CD4-positive, alpha-beta T cell treated with Interleukin-21 for 1 hour (primary cell): ENCODE results near the gene NRIP1.

Experiments
- DNase-seq: peaks from one replicate; pipeline ENCODE4 v3.0.0-alpha.2; 2020

NRIP1 gene

DNA sequence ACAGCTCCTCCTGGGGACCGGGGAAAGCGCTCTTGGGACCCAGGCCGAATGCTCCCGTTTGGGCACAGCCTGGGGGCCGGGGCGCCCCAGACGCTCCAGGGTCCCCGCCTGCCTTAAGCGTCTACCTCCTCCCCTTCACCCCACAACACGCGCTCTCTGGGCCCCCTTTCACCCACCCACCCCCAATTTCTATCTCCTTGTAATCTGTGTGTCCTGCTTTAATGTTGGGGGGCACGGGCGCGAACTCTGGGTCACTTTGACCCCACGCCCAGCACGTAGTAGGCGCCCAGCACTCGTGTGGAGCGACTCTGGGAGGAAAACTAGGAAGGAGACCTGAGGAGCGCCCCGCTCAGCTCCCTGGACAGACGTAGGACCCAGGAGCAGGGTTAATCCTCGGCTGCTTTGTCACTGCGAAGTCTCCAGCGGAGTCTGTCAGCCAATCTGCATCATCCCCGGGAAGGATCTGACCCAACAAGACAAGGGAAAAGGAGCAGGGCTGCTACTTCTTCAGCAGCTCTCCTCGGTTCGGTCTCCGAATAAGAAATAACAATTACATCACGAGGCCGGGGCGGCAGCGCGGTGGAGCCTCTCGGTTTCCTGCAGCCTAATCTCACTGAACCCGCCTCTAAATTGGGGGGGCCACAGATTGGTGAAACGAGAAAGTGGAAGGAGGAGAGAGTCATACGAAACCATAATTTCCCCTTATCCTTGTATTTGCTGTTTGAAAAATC is 757 bp upstream of the NRIP1 start:
- peak; percentile 80 for DNase-seq

DNA sequence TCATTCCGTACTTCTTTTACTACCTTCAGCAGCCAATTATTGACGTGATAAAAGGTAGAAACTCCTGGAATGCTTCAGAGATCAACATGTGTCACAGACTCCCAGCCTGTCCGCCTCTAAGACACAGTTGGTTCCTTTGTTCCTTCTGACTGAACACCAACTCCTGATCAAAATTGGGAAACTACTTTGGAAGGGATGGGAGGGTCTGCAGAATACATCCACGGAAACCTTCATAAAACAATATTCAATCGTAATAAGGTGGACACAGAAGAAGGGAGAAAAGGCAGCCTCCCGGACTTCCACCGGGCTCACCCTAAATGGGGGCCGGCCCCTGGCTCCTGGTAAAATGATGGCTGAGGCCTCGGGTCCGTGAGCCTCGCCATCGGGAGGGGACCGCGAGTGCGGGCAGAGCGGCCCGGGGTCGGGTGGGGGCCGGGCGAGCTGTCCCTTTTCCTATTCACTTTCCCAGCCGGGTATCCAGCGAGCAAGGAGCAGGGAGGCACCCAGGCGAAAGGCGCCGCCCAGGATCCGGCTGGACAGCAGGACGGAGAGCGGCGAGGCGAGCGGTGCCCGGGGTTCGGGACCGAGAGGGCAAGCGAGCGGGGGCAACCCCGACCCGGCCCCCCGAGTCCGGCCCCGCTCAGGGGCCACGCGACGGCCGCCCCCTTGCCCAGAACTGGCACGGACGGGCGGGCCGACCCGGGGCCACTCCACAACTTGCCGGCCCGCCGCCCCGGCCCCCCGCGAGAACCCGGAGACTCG is 805 bp downstream of the NRIP1 start:
- DNase-seq = no peak

GRCh38 chr21:15063081-15063813 is 1.6 kb downstream of the NRIP1 start:
- DNase-seq = no peak

DNA sequence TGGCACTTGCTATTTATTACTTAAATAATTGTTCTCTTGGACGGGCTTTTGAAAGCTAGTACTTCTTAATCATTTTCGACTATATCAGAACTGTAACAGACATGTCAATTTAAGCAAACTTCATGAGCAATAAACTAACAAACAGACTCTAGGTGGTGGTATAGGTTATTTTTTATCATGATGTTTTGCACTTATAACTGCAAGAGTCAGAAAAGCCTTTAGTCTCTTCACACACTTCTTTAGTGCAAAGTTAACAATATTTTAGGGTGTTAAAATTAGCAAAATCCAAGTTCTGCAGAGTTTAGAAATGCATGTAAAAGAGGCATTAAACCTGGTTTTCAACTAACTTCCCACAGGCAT is 2.2 kb downstream of the NRIP1 start:
- DNase-seq = peak; percentile 38

GRCh38 chr21:15061747-15062605 is 2.8 kb downstream of the NRIP1 start:
- no peak for DNase-seq

DNA sequence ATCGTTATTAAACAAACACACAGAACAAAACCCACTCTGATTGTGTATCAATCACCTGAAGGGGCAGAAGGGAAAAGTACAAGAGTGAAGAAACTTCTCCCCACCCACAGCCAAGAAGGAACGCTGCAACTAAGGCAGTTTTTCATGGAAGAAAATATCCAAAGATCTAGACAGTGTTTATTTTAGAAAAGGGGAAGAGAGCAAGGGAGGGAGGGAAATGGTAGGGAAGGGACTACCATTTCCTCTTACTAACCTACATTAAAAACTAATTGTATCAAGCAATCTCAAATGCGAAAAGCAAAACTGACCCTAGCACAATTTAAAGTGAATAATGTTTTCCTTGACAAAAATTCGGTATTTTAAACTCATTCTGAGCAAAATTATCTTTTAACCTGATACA is 3.5 kb downstream of the NRIP1 start:
- DNase-seq = no peak

DNA sequence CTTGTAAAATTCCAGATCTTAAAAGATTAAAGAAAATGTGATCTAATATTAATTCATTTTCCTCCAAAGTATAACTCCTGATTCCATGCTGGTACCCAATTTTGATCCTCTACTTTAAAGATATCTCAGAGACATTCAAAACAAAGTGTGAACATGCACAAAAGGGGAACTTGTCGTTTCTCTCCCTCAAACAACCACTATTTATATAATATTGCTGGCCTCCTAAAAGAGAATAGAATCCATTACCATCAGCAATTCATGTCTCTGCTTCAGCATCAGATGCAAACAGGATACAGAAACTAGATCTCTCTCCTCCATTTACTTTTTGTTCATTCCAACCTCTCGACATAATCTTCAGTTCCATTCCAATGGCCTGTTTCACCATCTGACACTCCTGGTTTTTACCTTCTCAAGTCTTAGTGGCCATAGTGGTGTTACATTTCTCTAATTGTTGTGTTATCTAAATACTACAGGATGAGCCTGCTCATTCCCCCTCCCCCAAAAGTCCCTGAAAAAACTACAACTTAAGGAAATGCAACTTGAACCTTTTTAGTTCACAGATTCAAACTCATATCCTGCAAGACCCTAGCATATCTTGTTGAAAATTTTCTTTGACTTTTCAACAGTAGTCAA is 4.1 kb downstream of the NRIP1 start:
- no peak for DNase-seq

GRCh38 chr21:15059397-15059796 is 5.4 kb downstream of the NRIP1 start:
- no peak for DNase-seq

DNA sequence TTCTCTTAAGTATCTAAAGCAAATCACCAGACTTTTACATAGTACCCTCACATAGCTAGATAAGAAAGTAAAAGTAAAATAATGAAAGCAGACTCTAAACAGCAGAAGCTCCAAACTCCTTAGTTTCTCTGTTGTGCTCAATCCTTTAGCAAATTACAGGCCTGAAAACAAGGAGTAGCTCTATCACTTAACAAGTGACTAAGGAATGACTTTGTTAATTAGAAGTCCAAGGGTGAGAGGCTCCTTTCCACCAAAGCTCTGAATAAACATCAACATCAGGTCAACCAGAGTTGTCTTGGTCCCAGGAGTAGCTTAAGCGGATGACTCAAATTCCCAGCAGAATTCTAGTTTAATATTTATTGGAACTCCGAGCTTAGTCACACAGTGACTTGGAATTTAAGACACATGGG is 5.9 kb downstream of the NRIP1 start:
- DNase-seq = no peak

DNA sequence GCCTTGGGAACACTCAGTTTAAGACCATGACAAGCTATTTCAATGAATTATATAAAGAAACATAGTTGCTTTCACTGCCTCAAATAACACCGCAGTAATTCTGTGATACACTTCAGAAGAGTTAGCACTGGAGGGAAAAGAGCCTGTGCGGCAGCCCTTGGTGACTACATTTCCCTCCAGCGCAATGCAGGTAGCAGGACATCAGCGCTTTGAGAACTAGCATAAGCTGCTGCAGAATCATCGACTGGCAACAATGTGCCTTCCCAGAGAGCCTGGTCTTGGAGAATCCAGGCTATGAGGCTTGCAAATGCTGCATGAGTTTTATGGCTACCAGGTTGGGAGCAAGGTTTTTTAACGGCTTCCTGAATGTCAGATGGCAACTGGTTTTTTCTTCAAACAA is 7.5 kb downstream of the NRIP1 start:
- no peak for DNase-seq

DNA sequence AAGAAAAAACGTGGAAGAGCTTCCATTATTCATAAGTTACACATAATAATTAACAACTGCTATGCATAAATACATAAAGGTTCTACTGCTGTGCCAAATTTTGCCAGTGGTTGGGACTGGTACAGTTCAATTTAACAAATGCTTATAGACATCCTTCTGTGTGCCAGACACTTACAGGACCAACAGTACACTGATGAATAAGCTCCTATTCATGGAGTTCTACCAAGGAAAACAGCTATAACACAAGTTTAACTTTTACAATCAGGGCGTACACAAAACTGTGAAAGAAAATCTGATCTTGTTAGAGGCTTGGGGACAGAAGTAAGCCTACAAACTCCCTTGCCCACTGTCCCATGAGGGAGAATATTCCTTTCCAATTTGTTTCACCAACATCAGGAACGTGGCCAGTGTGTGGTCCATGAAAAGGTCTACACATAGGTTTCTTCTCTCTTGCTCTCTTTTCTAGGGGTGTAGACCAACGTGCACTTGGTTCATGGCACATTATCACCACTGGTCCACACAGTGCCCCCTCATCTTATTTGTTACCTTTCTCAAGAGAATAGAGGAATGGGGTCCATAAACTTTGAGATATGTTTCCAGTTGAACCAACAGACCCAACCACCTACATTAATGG is 10.1 kb downstream of the NRIP1 start:
- DNase-seq = no peak

GRCh38 chr21:15054089-15054488 is 10.7 kb downstream of the NRIP1 start:
- DNase-seq = no peak

DNA sequence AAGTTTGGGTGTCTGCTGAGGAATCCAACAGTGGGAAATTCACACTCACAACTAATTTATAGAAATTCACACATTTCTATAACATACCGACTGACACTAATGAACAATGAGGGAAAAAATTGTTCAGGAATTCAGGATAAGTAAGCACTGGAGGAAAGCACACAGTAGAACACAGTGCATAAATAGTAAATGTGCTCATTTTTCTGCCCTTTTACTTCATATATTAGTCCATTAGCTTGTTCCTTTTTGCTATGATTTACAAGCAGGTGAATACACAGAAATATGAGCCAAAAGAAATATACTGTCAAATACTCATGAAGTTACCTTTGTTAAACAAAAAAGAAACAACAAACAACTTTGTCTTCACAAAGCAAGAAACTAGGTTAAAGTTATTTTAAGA is 11.3 kb downstream of the NRIP1 start:
- DNase-seq = no peak

GRCh38 chr21:15052459-15052763 is 12.4 kb downstream of the NRIP1 start:
- DNase-seq = no peak

- no peak for DNase-seq
These were observed 12.9 kb downstream of the NRIP1 start for GRCh38 chr21:15051644-15052458.

GRCh38 chr21:15050568-15051377 is 14.0 kb downstream of the NRIP1 start:
- DNase-seq = no peak

DNA sequence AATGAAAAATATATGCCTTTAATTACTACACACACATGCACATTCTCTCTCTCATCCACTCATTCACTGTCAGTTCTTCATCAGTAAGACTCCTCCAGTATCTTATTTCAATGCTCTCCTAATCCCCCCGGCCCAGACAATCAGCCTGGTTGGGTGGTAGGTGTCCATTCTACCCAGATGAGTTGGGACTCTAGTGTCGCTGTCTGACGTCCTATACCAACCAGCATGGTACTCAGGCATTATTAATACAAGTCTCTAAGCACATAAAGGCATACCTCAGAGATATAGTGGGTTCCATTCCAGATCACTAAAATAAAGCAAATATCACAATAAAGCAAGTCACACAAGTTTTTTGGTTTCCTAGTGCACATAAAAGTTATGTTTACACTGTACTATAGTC is 19.8 kb downstream of the NRIP1 start:
- DNase-seq = no peak

DNA sequence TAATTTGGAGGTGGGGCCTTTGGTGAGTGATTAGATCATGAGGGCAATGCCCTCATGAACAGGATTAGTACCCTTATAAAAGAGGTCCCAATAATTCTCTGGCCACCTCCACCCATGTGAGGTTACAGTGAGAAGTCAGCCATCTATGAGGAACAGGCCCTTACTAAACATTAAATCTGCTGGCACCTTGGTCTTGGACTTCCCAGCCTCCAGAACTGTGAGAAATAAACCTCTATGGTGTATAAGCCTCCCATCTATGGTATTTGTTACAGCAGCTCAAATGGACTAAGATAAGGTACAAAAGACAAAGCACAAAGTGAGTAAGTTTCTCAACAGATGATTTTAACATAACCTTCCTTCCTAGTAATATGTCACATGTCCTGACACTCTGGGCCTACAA is 22.3 kb downstream of the NRIP1 start:
- no peak for DNase-seq

DNA sequence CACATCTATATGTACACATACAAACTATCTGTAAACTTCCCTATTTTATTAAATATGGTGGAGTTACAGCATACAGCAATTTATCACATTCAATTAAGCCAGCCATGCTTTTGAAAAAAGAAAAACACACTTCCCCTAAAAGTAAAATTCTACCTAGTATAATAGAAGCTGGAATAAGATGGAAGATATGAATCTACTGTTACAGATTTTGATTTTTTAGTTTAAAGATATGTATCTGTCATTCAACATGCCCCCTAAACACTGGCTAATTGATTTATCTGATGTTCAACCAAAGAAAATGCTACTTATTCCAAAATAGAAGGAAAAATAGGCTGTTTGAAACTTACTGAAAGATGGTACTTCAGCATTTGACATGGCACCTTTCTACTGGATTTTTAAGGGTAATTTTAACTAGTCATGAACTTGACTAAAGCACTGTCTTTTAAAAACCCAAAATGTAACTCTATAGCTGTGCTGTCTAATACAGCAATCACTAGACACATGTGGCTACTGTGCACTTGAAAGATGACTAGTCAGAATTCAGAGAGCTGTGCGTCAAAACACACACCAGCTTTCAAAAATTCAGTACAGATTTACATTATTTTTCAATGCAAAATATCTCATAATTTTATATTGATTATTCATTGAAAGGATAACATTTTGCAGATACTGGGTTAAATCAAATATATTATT is 25.0 kb downstream of the NRIP1 start:
- no peak for DNase-seq

DNA sequence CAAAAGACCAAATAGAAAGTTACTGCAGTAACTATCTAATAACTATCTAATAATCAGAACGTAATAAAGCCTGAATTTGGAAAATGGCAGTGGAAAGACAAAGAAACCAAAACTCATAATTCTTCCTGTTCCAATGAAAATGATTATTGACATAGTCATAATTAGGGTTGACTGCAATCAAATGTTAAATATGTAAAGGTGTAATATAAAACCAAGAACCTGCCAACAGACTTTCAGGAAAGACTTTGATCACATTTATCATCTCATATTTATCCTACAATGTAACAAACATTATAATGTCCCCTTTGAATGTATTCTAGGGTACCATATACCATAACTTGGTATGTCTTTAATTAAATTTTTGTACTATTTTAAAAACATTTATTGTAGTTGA is 26.9 kb downstream of the NRIP1 start:
- no peak for DNase-seq
